HEK293 (cell line): ENCODE measurements around the gene OR8J3.

Experiments used
- SP2 ChIP-seq: fragments of 450-650 bp; formaldehyde crosslinking; IDR thresholded peaks from 2 replicates; pipeline ENCODE4 v1.5.1; 2016; ENCODE audit warnings: missing biosample characterization, missing genetic modification characterization
- ZBTB7A ChIP-seq: fragments of 450-650 bp; formaldehyde crosslinking; IDR thresholded peaks from 2 replicates; pipeline ENCODE4 v1.5.1; 2016; ENCODE audit warnings: low read depth, missing biosample characterization, missing genetic modification characterization
- ZNF214 ChIP-seq: fragments of 450-650 bp; formaldehyde crosslinking; IDR thresholded peaks from 2 replicates; pipeline ENCODE4 v1.5.1; 2017; ENCODE audit warnings: missing biosample characterization, mild to moderate bottlenecking, missing genetic modification characterization, borderline replicate concordance
- ZNF248 ChIP-seq: fragments of 450-650 bp; formaldehyde crosslinking; IDR thresholded peaks from 2 replicates; pipeline ENCODE4 v1.5.1; 2017; ENCODE audit warnings: missing biosample characterization, missing genetic modification characterization
- ZNF266 ChIP-seq: fragments of 450-650 bp; formaldehyde crosslinking; IDR thresholded peaks from 2 replicates; pipeline ENCODE4 v1.5.1; 2016; ENCODE audit warnings: missing biosample characterization, missing genetic modification characterization, low read depth
- ZNF274 ChIP-seq, 2 experiments: fragments of 200-500 bp in 1 of 2; fragments of 450-650 bp in 1 of 2; sonication (Bioruptor generic) in 1 of 2; formaldehyde crosslinking in 1 of 2; IDR thresholded peaks; 2 replicates each; pipeline versions ENCODE4 v1.5.1 to v1.6.1; 2014 to 2016; ENCODE audit warnings: borderline replicate concordance in 1 of 2, inconsistent platforms in 1 of 2, low read length in 1 of 2, missing biosample characterization in 1 of 2, missing genetic modification characterization in 1 of 2
- ZNF423 ChIP-seq: fragments of 450-650 bp; formaldehyde crosslinking; IDR thresholded peaks from 2 replicates; pipeline ENCODE4 v1.5.1; 2016; ENCODE audit warnings: missing biosample characterization, missing genetic modification characterization
- ZSCAN4 ChIP-seq: fragments of 450-650 bp; formaldehyde crosslinking; IDR thresholded peaks from 2 replicates; pipeline ENCODE4 v1.5.1; 2017; ENCODE audit warnings: missing biosample characterization, missing genetic modification characterization
- TF ChIP-seq, protein P1 (sequence below): fragments of 450-650 bp; formaldehyde crosslinking; IDR thresholded peaks from 2 replicates; pipeline ENCODE4 v1.5.1; 2016; ENCODE audit warnings: missing biosample characterization, missing genetic modification characterization

DNA sequence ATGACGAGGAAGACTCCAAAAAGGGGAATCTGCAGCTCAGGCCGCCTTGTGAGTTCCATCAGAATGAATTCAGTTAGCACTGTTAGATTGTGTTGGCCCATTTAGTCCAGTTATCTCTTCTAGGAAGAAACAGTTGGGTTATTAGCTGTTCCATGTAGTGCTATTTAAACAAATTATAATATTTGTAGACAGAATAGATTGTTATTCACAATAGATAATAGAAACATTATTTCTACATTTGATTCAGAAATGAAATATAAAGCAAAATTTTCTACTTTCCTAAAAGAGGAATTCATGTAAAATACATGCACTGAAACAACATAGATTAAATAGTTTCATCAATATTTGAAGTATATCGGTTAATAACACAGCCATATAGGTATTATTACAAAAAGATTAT, 20.2 kb upstream of the OR8J3 start, which contains the start of gene OR8K5:
- TF ChIP-seq ZNF274 (IDR thresholded peaks at IDR 0.05; ENCODE audit: low read length) (no peak), ZNF274 (tag by site-specific recombination; IDR thresholded peaks at IDR 0.05; ENCODE audit: borderline replicate concordance) (no peak), SP2 (no peak), ZNF248 (tag by site-specific recombination) (no peak), ZSCAN4 (tag by site-specific recombination) (no peak), ZNF266 (tag by site-specific recombination) (no peak), ZBTB7A (no peak), ZNF214 (tag by site-specific recombination) (no peak), ZNF423 (tag by site-specific recombination) (no peak)
- TF ChIP-seq, protein P1, sequence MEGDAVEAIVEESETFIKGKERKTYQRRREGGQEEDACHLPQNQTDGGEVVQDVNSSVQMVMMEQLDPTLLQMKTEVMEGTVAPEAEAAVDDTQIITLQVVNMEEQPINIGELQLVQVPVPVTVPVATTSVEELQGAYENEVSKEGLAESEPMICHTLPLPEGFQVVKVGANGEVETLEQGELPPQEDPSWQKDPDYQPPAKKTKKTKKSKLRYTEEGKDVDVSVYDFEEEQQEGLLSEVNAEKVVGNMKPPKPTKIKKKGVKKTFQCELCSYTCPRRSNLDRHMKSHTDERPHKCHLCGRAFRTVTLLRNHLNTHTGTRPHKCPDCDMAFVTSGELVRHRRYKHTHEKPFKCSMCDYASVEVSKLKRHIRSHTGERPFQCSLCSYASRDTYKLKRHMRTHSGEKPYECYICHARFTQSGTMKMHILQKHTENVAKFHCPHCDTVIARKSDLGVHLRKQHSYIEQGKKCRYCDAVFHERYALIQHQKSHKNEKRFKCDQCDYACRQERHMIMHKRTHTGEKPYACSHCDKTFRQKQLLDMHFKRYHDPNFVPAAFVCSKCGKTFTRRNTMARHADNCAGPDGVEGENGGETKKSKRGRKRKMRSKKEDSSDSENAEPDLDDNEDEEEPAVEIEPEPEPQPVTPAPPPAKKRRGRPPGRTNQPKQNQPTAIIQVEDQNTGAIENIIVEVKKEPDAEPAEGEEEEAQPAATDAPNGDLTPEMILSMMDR (tag by site-specific recombination): no peak
